ENCODE measurements around the gene MATK.
"Not testable (repeated sequence)": the region's sequence is repeated elsewhere in the genome, so short reads cannot be mapped to it uniquely, and the experiment has no call there.

MATK gene

DNA sequence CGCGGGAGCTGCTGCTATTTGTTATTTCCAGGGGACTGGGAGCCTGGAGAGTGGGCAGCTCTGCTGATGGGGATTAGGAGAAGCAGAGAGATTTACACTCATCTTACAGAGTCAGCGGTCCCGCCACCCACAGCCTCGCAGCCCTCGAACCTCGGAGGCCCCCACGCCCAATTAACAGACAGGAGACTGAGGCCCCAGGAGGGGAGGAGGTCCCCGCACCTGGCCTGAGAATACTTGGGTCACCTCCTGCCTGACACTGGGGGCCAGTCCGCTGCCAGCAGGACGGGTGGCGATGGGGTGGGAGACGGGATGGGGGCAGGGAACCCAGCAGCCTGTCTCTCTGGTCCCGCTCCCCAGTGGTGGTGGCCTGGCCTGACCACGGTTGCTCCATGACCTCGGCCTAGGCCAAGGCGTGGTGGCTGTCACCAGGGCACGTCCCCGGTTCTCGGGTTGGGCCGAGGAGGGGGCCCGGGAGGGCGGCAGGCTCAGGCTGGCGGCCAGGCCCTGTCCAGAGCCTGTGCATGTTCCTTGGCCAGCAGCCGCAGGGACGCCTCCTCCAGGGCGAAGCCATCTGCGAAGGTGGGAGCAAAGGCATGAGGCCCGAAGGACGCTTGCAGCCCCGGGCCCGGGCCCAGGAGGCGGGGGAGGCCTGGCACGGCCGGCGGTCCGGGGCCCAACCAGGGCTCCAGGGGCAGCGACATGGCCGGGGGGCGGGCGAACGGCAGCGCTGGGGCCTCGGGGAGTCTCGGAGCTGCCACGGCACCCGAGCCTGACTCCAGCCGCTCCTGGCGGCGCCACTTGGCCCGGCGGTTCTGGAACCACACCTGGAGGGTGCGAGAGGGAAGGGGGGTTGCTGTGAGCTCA, 15.8 kb downstream of the MATK start:
- no peak for DNase-seq

DNA sequence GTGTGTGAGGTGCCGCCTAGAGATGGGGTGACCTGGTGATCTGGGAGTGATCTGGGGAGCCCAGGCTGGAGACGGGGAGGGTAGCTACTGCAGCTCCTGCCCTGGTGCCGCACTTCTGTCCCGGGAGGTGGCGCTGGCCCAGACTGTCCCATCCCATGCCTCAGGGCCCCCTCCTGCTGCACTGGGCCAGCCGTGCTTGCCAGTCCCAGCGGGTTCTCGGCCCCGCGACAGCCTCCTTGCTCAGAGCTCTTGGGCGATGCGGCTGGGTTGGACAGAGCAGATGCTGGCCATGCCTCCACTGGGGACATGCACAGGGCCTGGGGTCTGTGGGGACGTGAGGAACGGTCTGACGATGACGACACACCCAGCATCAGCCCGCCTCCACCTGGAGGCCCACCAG, 16.7 kb downstream of the MATK start:
- no peak for DNase-seq

DNA sequence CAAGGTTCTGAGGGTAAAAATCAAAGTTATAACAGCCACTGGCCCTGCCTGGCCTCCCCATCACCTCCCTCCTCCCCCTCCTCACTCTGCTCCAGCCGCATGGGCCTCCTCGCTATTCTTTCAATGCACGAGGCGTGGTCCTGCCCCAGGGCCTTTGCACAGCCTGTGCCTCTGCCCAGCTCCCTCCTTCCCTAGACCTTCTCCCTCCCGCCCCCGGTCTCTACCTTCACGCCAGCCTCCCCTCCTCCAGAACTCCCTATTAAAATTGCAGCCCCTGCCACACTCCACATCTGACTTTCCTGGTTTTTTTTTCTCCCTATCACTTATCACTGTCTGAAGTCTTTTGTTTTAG, 17.5 kb downstream of the MATK start:
- no peak for DNase-seq

DNA sequence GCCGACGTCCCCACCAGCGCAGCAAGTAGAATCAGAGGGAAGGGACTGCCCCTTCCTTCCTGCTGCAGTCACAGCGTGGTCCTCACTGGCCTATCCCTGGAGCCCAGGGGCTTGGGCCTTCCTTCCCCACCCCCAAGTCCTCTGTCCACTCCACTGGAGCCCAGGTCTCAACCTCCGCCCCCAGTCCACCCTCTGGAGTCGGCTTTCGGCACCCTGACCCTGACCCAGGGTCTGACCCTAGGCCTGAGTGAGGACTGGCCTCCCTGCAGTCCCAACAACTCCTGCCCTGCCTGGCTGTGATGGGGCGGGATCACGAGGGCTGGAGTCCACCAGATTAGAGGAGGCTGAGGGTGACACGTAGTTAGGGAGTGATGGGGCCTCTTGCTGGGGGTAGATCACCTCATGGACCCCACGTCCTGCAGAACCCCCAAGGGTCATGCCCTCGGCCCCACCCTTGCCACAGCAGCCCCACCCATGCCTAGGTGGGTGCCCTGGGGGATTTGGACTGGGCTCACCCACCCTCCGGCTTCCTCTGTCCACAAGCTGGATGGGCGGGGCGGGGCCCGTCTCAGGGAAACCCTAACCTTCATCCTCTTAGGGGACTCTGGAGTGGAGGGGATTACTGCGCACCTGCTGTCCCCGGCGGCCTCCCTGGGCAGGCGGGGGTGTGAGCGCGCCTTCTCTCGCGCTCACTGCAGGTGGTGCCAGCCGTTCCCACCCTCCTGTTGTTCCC, 18.0 kb downstream of the MATK start:
- no peak for DNase-seq

DNA sequence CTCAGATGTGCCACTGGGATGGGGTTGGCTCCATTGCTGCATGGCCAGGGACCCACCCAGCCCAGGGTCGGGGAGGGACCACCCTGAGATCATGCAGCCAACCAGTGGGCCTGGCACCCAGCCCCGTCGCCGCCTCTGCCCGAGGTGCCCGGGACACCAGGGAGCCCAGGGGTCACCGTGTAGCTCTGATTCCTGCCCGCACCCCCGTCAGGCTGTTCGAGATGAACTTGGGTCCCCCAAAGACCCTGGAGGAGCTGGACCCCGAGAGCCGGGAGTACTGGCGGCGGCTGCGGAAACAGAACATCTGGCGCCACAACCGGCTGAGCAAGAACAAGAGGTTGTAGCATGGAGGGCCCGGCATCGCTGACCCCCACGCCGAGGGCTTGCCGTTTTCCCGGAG, 19.1 kb downstream of the MATK start:
- no peak for DNase-seq

DNA sequence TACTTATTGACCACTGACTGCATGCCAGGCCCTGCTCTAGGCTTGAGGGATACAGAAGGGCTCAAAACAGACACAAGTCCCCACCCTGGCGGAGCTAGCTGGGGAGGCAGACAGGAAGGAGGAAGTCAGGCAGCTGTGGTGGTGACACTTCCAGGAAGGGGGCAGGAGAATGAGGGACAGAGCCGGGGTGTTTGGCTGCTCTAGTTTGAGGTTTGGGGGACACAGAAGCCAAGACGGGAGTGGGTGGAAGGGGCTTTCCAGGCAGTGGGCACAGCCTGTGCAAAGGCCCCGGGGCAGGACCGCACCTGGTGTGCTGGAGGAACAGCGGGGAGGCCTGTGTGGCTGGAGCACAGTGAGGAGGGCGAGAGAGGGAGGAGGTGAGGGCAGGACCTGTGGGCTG, 19.7 kb downstream of the MATK start:
- DNase-seq: peak; percentile 10

DNA sequence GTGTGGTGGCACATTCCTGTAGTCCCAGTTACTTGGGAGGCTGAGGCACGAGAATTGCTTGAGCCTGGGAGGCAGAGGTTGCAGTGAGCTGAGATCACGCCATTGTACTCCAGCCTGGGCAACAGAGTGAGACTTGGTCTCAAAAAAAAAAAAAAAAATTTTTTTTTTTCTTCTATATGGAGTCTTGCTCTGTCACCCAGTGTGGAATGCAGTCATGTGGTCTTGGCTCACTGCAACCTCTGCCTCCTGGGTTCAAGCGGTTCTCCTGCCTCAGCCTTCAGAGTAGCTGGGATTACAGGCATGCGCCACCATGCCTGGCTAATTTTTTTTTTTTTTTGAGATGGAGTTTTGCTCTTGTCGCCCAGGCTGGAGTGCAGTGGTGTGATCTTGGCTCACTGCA, 20.4 kb downstream of the MATK start:
- not testable (repeated sequence) for DNase-seq

DNA sequence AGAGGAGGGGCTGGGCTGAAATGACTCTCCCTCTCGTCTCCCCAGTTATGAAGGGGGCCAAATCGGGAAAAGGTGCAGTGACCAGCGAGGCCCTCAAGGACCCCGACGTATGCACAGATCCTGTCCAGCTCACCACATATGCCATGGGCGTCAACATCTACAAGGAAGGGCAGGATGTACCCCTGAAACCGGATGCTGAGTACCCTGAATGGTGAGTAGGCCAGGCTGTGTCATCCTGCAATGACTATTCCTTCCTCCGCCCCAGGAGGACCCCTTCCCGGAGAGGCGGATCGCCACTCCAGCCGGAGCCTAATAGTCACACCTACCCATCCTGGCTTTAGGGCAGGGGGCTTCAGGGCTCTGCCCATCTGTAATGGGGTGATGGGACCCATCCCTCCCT, 21.1 kb downstream of the MATK start:
- no peak for DNase-seq

DNA sequence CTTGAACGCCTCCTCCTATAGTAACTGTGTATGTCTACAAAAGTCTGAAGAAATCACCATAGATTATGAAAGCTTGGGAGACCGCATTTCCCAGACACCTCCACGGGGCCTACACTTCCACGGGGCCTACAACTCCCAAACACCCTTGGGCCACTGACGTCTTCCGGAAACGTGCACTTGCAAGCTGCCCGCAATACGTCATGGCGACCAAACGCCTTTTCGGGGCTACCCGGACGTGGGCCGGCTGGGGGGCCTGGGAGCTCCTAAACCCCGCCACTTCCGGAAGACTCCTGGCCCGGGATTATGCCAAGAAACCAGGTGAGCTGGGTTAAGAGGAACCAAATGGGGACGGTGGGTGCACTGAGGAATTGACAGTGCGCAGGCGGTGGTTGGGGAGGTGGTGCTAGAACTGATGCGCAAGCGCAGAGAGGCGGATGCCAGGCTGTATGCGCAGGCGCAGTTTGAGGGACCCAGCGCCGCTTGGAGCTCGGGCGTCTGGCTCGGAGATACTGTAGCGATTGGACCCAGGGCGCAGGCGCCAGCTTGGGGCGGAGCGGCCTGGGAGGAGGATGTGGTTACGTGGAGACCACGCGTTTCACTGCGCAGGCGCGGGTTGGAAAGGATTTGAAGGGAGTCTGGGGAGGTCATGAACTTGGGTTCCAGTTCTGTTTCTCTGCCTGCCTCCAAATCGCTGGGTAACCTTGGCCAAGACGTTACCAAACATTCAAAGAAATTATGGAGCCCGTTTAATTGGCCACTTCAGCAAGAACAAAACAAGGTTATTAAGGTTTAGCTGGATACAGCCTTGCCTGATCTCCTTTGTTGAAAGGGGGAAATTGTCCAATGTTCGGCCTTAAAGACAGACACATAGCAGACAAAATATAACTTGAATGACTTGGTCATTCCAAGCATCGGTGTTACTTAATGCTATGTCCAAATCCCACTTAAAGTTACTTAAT, 23.4 kb downstream of the MATK start, which contains the start of gene MRPL54:
Gene MRPL54 (plus strand): TSS at position 182 of the 959 bp plus-strand sequence. CDS start 19 bp downstream, at position 201.
- peak; percentile 100 for DNase-seq

DNA sequence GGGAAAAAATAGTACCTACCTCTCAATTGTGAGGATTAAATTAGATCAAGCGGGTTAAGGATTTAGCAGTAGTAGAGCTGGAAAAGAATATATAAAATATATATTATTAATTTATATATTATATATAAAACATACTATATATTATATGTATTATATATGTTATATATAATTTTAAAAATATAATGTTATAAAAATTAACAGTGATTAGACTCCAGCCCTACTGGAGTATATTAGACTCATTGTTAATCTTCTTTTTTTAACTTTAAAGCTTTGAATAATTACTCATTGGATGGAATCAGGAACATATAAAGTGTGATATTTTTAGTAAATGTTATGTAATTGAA, 24.1 kb downstream of the MATK start:
- DNase-seq: no peak

DNA sequence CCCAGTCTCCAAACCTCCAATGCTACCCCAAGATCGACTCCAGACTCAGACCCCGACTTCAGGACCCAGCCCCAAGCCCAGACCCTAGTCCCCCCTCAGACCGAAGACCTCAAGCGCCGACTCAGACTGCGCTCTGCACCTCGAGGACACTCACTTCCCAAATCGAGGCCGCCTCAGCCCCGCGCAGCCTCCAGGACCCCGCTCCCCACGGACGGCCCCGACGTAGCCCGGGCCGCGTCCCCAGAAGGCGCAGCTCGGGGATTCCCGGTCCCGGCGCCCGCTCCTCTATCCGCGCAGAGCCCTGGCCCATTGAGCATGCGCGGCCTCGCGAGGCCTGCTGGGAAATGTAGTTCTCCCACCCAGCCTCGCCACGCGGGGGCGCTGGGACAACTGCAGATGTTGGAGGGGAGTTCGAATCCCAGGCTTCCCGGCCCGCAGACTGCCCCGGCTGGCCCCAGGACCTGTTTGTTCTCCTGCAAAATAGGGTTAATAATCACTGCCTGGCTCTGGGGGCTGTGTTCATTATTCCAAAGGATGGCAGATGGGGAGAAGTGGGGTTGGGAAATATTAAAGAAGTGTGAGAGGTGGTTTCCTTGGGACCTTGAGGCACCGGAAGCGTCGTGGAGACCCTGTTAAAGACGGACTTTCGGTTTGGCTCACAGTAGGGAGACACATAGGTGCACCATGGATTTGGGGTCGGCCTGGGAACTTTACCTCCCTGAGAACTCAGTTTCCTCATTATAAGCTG, 24.6 kb downstream of the MATK start, which contains the start of gene APBA3:
Gene APBA3 (minus strand): TSS at position 311 of the 748 bp plus-strand sequence. CDS start 1,428 bp downstream, outside the sequence.
- peak; percentile 91 for DNase-seq

DNA sequence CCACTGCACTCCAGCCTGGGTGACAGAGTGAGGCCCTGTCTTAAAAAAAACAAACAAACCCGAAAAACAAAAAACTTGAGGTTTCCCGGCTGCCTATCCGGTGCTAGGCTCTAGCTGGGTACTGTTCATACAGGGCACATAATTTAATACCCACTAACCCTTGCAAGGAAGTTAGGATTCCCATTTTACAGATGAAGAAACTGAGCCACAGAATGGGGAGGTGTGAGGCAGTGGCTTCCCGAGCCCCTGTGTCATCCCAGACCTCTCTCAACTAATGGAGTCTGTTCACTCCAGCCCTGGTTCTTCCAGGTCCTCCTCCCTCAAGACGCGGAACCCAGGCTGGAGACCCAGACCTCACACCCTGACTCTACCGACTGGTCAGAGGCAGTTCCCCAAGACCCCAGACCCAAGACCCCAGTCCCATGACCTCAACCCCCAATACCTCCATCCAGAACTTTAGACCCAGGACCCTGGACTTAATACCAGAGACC, 25.3 kb downstream of the MATK start:
- DNase-seq: no peak

DNA sequence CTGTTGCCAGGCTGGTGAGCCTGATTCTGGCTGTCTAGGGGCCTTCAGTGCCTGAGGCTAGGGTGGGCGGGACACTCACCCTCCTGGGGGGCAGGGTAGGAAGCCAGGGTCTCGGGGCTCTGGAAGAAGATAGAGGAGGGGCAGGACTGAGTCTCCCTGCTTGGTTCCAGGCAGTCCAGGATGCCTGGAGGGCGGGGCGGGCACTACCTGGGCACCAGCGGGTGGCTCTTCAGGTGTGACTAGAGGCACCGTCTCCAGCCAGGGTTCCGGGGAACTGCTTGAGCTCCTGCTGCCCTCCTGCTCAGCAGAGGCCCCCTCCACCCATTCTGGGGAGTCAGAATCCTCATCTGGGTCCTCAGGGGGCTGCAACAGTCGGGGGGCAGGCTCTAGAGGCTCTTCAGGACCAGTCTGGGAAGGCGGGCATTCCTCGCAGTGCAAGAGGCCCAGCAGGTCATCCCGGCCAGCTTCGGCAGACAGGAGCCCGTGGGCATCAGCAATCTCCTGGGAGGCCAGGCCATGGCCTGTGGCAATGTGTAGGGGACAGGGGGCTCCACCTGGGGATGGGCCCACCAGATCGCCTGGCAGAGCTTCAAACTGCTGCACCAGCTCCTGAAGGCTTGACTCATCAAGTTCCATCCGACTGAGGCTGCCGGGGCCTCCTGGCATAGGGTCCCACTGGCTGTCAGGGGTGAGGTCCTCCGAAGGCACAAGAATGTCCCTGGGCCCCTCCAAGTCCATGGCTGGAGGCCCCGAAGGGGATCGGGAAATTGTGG, 26.5 kb downstream of the MATK start:
- DNase-seq: no peak

DNA sequence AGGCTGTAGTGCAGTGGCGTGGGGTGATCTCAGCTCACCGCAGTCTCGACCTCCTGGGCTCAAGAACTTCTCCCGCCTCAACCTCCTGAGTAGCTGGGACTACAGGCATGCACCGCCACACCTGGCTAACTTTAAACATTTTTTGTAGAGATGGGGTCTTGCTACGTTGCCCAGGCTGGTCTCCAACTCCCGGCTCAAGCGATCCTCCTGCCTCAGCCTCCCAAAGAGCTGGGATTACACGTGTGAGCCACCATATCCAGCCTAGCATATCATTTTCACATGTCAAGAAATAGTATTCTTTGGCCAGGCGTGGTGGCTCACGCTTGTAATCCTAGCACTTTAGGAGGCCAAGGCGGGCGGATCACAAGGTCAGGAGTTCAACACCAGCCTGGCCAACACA, 27.9 kb downstream of the MATK start:
- DNase-seq: not testable (repeated sequence)

DNA sequence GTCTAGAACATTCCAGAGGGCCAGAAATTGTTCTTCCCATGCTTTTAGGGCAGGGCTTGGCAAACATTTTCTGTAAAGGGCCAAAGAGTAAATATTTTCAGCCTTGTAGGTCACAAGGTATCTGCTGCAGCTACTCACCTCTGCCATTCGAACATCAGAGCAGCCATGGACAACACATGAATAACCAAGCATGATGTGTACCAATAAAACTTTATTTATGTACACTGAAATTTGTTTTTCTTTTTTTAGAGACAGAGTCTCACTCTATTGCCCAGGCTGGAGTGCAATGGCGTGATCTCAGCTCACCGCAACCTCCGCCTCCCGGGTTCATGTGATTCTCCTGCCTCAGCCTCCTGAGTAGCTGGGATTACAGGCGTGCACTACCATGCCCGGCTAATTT, 28.5 kb downstream of the MATK start:
- DNase-seq: not testable (repeated sequence)

DNA sequence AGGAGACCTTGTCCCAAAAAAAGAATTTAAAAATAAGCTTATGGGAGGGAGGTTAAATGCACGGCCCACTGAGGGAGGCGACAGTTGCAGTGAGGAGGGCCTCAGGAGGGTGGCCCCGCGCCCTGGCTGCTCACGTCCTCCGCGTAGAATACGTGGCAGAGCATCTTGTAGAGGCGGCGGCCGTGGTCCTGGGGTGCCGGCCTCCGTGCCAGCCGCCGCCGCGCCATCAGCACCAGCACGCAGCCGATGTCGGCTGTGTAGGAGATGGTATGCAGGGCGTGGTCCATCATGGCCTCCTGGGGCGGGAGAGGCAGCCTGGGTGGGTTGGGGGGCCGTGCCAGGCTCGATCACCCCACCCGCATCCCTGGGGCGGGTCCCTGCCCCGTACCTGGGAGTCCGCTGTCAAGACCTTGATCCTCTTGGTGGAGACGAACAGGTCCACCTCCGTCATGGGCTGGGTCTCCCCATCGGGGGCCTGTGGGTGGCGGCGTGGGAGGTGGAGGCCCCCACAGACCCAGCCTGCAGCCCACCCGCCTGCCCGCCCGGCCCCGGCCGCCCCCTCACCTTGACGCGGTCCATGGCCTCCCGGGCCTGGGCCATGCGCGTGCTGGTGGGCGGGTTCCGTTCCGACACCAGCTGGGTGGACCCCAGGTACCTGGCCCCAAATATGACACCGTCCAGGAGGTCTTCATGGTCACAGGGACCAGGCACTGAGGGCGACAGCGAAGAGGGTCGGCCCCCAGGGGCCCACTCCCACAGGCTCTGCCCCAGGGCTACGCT, 32.4 kb downstream of the MATK start:
- DNase-seq: no peak

DNA sequence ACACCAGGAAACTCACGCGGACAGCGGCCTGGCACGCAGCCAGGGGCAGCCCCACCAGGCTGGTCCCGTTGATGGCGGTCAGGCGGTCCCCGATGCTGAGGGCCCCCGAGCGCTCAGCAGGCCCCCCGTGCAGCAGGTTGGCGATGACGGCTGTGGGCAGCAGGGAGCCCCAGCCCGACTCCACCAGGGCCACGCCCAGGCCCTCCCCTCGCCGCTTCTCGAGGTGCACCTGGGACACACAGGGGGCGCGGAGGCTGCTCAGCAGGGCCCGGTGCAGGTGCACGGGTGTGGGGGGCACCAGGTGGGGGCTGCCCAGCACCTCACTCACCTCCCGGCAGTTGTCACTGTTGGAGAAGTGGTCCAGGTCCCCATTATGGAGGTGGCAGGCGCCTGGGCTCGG, 33.7 kb downstream of the MATK start:
- no peak for DNase-seq

DNA sequence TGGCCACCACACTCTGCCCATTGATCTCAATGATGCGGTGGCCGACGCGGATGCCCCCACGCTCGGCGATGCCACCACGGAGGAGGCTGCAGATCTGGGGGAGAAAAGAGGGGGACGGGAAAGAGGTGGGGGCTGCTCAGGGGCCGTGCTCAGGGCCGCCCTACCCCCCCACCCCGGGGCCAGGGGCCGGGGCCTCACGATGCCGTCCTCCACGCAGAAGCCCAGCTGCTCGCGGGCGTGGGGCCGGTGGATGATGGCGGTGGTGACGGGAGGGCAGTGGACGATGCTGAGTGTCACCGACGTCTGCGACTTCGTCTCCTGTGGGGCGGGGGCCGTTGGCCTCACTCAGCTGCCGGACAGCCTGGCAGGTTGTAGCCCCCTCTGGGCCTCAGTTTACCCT, 34.9 kb downstream of the MATK start:
- DNase-seq: no peak

DNA sequence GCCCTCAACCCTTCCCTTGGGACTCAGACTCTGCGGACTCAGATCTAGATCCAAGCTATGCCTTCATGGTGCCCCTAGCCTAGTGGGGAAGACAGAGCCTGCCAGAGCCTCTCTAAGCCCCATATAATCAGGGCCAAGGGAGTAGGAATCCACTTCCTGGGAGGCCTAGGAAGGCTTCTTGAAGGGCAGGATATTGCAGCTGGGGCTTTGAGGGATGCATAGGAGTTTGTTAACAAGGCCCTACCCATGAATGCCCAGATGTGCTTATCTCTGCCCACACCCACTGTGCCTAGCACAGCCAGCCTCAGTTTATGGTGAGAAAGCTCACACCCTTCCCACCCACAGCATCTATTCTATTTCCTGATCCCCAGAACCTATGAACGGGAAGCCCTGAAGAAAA, 36.0 kb downstream of the MATK start:
- no peak for DNase-seq

DNA sequence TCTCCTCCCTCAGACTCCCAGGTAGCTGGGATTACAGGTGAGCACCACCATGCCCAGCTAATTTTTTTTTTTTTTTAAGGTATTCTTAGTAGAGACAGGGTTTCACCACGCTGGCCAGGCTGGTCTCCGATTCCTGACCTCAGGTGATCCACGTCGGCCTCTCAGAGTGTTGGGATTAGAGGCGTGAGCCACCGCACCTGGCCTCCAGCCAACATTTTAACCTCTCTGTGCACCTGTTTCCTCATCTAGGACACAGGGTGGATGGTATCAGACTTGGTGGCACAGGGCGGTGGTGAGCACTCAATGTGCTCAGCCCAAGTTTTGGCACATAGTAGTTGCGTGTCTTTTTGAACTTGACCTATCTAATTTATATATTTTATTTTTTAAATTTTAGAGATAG, 37.2 kb downstream of the MATK start:
- DNase-seq: no peak

Data from inflammatory macrophage treated with lipopolysaccharide for 4 hours (primary cell).